ENCODE data around the gene GNMT. TPM values are rescaled to one million over a fixed set of nuclear protein-coding genes. Genes with fewer than 3 reads are reported as not detected.

The GNMT gene
- total and polyA plus RNA-seq, 2 of the 8 experiments (the other 6 are each of a cell fraction or from before 2014, with no cell fraction given), result 1.8 to 3.4 TPM

DNA sequence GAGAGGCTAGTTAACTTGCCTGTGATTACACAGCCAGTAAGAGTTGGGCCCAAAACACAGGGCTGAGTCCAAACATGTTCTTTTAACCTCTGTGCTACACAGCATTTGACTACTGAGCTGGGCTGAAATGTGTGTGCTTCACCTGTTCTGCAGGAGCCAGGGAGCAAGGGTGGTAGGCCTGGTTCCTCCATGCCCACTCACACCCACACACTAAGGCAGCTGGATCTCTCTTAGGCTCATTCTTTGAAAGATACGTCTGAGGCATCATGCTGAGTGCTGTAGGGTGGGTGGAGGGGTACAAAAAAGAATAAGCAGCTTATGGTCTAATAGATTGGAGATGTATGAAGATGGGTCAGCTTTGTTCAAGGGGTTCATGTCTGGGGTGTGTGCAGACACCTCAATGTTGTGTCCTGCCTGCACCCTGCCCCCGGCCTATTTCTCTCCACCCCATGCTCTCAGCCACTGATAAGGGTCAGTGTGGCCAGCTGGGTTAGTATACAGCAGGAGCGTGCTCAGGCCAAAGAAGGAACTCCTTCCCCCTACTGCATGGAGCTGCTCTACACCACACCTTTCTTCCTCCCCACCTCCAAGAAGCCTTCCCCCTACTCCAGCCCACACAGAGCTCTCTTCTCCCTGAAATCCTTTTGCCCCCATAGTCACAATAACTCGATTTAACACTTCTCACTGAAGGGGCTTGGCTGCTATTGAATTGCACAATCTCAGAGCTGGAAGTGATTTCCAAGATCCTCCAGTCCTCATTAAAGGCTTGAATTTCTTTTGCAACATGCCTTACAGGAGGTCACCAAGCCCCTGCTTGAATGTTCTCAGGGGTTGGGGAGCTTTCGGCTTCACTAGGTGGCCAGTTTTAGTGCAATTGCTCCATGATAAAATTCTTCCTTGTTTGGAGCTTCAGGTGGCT is 27.2 kb downstream of the GNMT start:
- Histone ChIP-seq H3K27me3 (replicated peaks in 1 of 4; ENCODE audit: control insufficient read depth in 3 of 4, extremely low read depth in 1 of 4, insufficient read depth in 3 of 4, low read length in 3 of 4) (no peaks in the 10 kb centered on the region), H2AFZ (ENCODE audit: low read length) (no peak overlapping the region), H3K27ac (ENCODE audit: low read depth, low read length) (no peak overlapping the region), H3K36me3 (ENCODE audit: control insufficient read depth in 2 of 4, insufficient read depth in 4 of 4, low read length in 3 of 4) (peaks cover 0 to 9% (median 8%) of the 10 kb centered on the region in 4 experiments; a peak in 4 of 8 replicates), H3K18ac (ENCODE audit: extremely low read depth, low read length) (no peak overlapping the region), H4K91ac (replicated peaks; ENCODE audit: insufficient read length, low read length) (no peak overlapping the region), H4K8ac (ENCODE audit: extremely low read depth, insufficient read depth, low read length) (no peak overlapping the region), H2BK12ac (ENCODE audit: low read depth, low read length) (no peak overlapping the region), H3K56ac (replicated peaks; ENCODE audit: insufficient read length, low read depth, low read length) (no peak overlapping the region), H3K4me3 (ENCODE audit: extremely low read depth in 1 of 4, insufficient read depth in 2 of 4, low read depth in 3 of 4, low read length in 4 of 4) (no peak overlapping the region), H3K4me2 (ENCODE audit: insufficient read depth in 1 of 2, low read depth in 2 of 2, low read length in 2 of 2) (no peak overlapping the region), H3K14ac (ENCODE audit: insufficient read length) (no peak overlapping the region), H4K5ac (ENCODE audit: insufficient read length, low read depth, low read length) (no peak overlapping the region), H2BK120ac (replicated peaks; ENCODE audit: low read depth, low read length) (no peak overlapping the region), H3K79me1 (ENCODE audit: low read depth, low read length) (peaks cover 8% of the 10 kb centered on the region), H2AK5ac (ENCODE audit: low read depth, low read length) (no peak overlapping the region), H2BK15ac (ENCODE audit: low read length) (no peak overlapping the region), H3K23ac (ENCODE audit: insufficient read length) (no peak overlapping the region), H3K9me3 (ENCODE audit: insufficient read depth in 2 of 2, low read depth in 1 of 2, low read length in 1 of 2) (no peaks in the 10 kb centered on the region), H2BK5ac (ENCODE audit: low read depth, low read length) (no peak overlapping the region), H3K9ac (replicated peaks in 1 of 4; ENCODE audit: extremely low read depth in 1 of 4, low read depth in 3 of 4, low read length in 3 of 4) (peak overlapping the region in 1 of 4 experiments; percentile 32; a peak in 1 of 7 replicates), H3K23me2 (ENCODE audit: low read depth, low read length) (peaks cover 4% of the 10 kb centered on the region), H2BK20ac (ENCODE audit: low read length) (no peak overlapping the region), H4K20me1 (replicated peaks in 1 of 2; ENCODE audit: control insufficient read depth in 1 of 2, insufficient read depth in 2 of 2, low read length in 2 of 2) (peaks cover 0 to 12% of the 10 kb centered on the region in 2 experiments), H3K79me2 (ENCODE audit: control insufficient read depth in 1 of 2, insufficient read depth in 2 of 2, low read length in 2 of 2) (peaks cover 8 to 15% of the 10 kb centered on the region in 2 experiments; a peak in 2 of 4 replicates), H3K4ac (replicated peaks; ENCODE audit: insufficient read length, low read depth, low read length) (no peak overlapping the region), H3K4me1 (replicated peaks in 1 of 4; ENCODE audit: control insufficient read depth in 3 of 4, insufficient read depth in 4 of 4, low read length in 3 of 4) (peaks cover 0 to 6% (median 1%) of the 10 kb centered on the region in 4 experiments; a peak in 4 of 7 replicates)
- ChIA-PET POLR2A (ENCODE audit: partially characterized antibody) (interaction anchor here (0.8 to 4.1 kb wide), 9 partner anchors 9 to 33 kb away, joined by 3 to 25 read pairs (median 5); partner anchors contain the start of gene PEX6), CTCF (ENCODE audit: partially characterized antibody) (interaction anchor here (0.5 to 2.9 kb wide), 8 partner anchors 10 to 143 kb away, joined by 3 to 13 read pairs (median 3); partner anchors contain the start of gene KLHDC3)
- FAIRE-seq (no peak), DNase-seq (ENCODE audit: low read depth in 1 of 2, low spot score in 2 of 2) (no peak)
- WGBS, 2 experiments (ENCODE audit: extremely low coverage in 1 of 2, insufficient coverage in 1 of 2, insufficient read length in 1 of 2, insufficient replicate concordance in 2 of 2, low coverage in 1 of 2, low lambda C conversion rate in 2 of 2, missing lambda C conversion rate in 1 of 2), result 92% methylated on average over 5 of the region's 5 CpGs; no CpG with 5 or more reads in 1 of the 2 experiments
- TF ChIP-seq YY1 (IDR thresholded peaks at IDR 0.05; ENCODE audit: low read depth, low read length), result no peak
- TF ChIP-seq, protein P1, sequence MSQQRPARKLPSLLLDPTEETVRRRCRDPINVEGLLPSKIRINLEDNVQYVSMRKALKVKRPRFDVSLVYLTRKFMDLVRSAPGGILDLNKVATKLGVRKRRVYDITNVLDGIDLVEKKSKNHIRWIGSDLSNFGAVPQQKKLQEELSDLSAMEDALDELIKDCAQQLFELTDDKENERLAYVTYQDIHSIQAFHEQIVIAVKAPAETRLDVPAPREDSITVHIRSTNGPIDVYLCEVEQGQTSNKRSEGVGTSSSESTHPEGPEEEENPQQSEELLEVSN (IDR thresholded peaks at IDR 0.05), result no peak

Data from H1 (cell line).